Body of pancreas (tissue), 4 donors: ENCODE results near the gene NUP62CL.

Experiments
- POLR2A ChIP-seq, 3 donors: fragments of 450-650 bp; IDR thresholded peaks; one replicate each; pipeline ENCODE4 v1.6.1; 2016; ENCODE audit warnings: antibody characterized with exemption in 3 of 3, mild to moderate bottlenecking in 2 of 3
- TF ChIP-seq, protein P1 (sequence below), 7 experiments: fragments of 450-650 bp in 4 of 7; fragments of 200-600 bp in 3 of 7; sonication (generic) in 3 of 7; IDR thresholded peaks; one replicate each; pipeline ENCODE4 v1.5.1; 2016 to 2019; ENCODE audit warnings: antibody characterized with exemption in 7 of 7

DNA sequence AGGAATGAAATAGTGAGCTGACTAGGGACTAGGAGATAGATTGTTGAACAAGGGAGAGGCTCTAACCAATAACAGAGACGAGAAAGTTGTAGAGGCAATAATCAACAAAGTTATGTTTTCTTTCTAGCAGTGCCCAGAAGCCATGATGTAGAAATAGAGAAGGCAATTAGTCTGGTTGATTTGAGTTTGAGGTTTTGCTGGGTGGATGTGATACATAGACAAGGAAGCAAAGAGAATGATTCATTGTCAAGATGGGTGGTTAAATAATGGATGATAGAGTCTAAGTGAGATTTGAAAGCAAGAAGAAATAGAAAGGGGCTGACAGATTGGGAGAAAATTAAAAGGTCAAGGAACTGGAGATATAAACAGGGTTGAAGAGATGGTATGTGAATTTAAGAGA lies 98.8 kb downstream of the NUP62CL start:
- TF ChIP-seq, protein P1, sequence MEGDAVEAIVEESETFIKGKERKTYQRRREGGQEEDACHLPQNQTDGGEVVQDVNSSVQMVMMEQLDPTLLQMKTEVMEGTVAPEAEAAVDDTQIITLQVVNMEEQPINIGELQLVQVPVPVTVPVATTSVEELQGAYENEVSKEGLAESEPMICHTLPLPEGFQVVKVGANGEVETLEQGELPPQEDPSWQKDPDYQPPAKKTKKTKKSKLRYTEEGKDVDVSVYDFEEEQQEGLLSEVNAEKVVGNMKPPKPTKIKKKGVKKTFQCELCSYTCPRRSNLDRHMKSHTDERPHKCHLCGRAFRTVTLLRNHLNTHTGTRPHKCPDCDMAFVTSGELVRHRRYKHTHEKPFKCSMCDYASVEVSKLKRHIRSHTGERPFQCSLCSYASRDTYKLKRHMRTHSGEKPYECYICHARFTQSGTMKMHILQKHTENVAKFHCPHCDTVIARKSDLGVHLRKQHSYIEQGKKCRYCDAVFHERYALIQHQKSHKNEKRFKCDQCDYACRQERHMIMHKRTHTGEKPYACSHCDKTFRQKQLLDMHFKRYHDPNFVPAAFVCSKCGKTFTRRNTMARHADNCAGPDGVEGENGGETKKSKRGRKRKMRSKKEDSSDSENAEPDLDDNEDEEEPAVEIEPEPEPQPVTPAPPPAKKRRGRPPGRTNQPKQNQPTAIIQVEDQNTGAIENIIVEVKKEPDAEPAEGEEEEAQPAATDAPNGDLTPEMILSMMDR (IDR thresholded peaks at IDR 0.05), result no peak
- no peak for TF ChIP-seq POLR2A (IDR thresholded peaks at IDR 0.05)
